Endothelial cell of umbilical vein (primary cell): ENCODE data around the gene ASPSCR1. TPM values are rescaled to one million over a fixed set of nuclear protein-coding genes. Genes with fewer than 3 reads are reported as not detected.

Experiments used
- BruUV-seq: library from RNA; stranded (reverse); fragments of 400-500 nt; replicated peaks from 2 replicates; lab custom pipeline; 2021; lab: Mats Ljungman, UMichigan
- CTCF ChIA-PET: fragments of 300-600, 350-600 bp; sonication (Branson Sonifier 250); formaldehyde crosslinking; loops from one replicate; lab custom pipeline; 2021; ENCODE audit warnings: antibody characterized with exemption, inconsistent platforms; lab: Charles Lee
- POLR2A ChIA-PET: fragments of 300-600, 350-600 bp; sonication (Branson Sonifier 250); formaldehyde crosslinking; loops from one replicate; lab custom pipeline; 2021; ENCODE audit warnings: antibody characterized with exemption, inconsistent platforms; lab: Charles Lee
- DNase-seq: peaks from one replicate; pipeline ENCODE4 v3.0.0-alpha.2; 2011; ENCODE audit warnings: low read depth, low spot score
- FAIRE-seq: peaks from 2 replicates; lab custom pipeline; 2011; peaks lifted over from hg19 to GRCh38; lab: Jason Lieb, UNC
- H2AFZ ChIP-seq: 2 replicates; pipeline ENCODE4 v1.6.0; 2012; ENCODE audit warnings: low read depth, low read length, control low read depth, inconsistent platforms
- H3K27ac ChIP-seq: 2 replicates; pipeline ENCODE4 v1.5.1; 2011; ENCODE audit warnings: low read depth, mild to moderate bottlenecking, control low read depth, low read length, moderate library complexity; ENCODE audit not compliant: insufficient read depth
- H3K27me3 ChIP-seq, 2 experiments: 2 replicates each; pipeline versions ENCODE4 v1.6.0 to v1.6.1; 2011; ENCODE audit warnings: low read length in 2 of 2, mixed read lengths in 1 of 2; ENCODE audit not compliant: control insufficient read depth in 2 of 2, insufficient read depth in 2 of 2
- H3K36me3 ChIP-seq, 2 experiments: 2 replicates in 1 of 2; 3 replicates in 1 of 2; pipeline ENCODE4 v1.5.1; 2011; ENCODE audit warnings: low read length in 2 of 2, mild to moderate bottlenecking in 1 of 2, moderate library complexity in 1 of 2; ENCODE audit not compliant: control insufficient read depth in 2 of 2, insufficient read depth in 2 of 2; ENCODE audit errors: extremely low read depth in 1 of 2
- H3K4me1 ChIP-seq: 3 replicates; pipeline ENCODE4 v1.5.1; 2011; ENCODE audit warnings: mild to moderate bottlenecking, low read length; ENCODE audit not compliant: control insufficient read depth, insufficient read depth; ENCODE audit errors: extremely low read depth
- H3K4me2 ChIP-seq: 2 replicates; pipeline ENCODE4 v1.6.1; 2011; ENCODE audit warnings: low read length, control low read depth, mixed read lengths; ENCODE audit not compliant: insufficient read depth
- H3K4me3 ChIP-seq, 3 experiments: fragments of 200-600 bp in 1 of 3; sonication (generic), shearing (Covaris generic) in 1 of 3; replicated peaks in 1 of 3; 2 replicates each; pipeline ENCODE4 v1.5.1; 2011 to 2016; ENCODE audit warnings: control low read depth in 3 of 3, low read length in 3 of 3, mild to moderate bottlenecking in 2 of 3, inconsistent platforms in 1 of 3, low read depth in 1 of 3, moderate library complexity in 1 of 3; ENCODE audit not compliant: insufficient read depth in 1 of 3
- H3K79me2 ChIP-seq: 2 replicates; pipeline ENCODE4 v1.6.0; 2012; ENCODE audit warnings: low read length, inconsistent platforms; ENCODE audit not compliant: control insufficient read depth, insufficient read depth
- H3K9ac ChIP-seq: replicated peaks from 2 replicates; pipeline ENCODE3; 2011; ENCODE audit warnings: low read length, control low read depth; ENCODE audit not compliant: insufficient read depth; ENCODE audit errors: extremely low read depth
- H3K9me1 ChIP-seq: replicated peaks from 3 replicates; pipeline ENCODE4 v1.6.0; 2011; ENCODE audit warnings: mild to moderate bottlenecking, low read length; ENCODE audit not compliant: control insufficient read depth, insufficient read depth; ENCODE audit errors: extremely low read depth
- H3K9me3 ChIP-seq: replicated peaks from 2 replicates; pipeline ENCODE4 v1.5.1; 2012; ENCODE audit warnings: low read length, inconsistent platforms; ENCODE audit not compliant: control insufficient read depth, insufficient read depth
- H4K20me1 ChIP-seq: replicated peaks from 2 replicates; pipeline ENCODE3; 2011; ENCODE audit warnings: mild to moderate bottlenecking, low read length; ENCODE audit not compliant: control insufficient read depth, insufficient read depth; ENCODE audit errors: extremely low read depth
- CTCF ChIP-seq, 2 donors: IDR thresholded peaks; 1 replicate in 1 of 2; 2 replicates in 1 of 2; pipeline ENCODE4 v1.5.1; 2011; ENCODE audit warnings: low read length in 2 of 2, mild to moderate bottlenecking in 2 of 2, moderate library complexity in 2 of 2, control low read depth in 1 of 2, inconsistent platforms in 1 of 2, low read depth in 1 of 2; ENCODE audit not compliant: insufficient read depth in 1 of 2; ENCODE audit errors: extremely low read depth in 1 of 2
- EZH2 ChIP-seq: IDR thresholded peaks from 2 replicates; pipeline ENCODE4 v1.6.1; 2012; ENCODE audit warnings: borderline replicate concordance, low read depth, mild to moderate bottlenecking, moderate library complexity, low read length, inconsistent platforms; ENCODE audit not compliant: severe bottlenecking
- FOS ChIP-seq: IDR thresholded peaks from 2 replicates; pipeline ENCODE4 v1.6.1; 2011; ENCODE audit warnings: mild to moderate bottlenecking, low read length, moderate library complexity, borderline replicate concordance; ENCODE audit not compliant: insufficient read depth
- GATA2 ChIP-seq: IDR thresholded peaks from 2 replicates; pipeline ENCODE4 v1.7.0; 2011; ENCODE audit warnings: low read depth, mild to moderate bottlenecking, moderate library complexity, mixed read lengths, low read length; ENCODE audit not compliant: insufficient read length, insufficient read depth
- JUN ChIP-seq: IDR thresholded peaks from 2 replicates; pipeline ENCODE4 v1.6.1; 2011; ENCODE audit warnings: borderline replicate concordance, low read depth; ENCODE audit not compliant: insufficient read length, insufficient read depth
- MAX ChIP-seq: IDR thresholded peaks from 2 replicates; pipeline ENCODE4 v1.6.1; 2011; ENCODE audit not compliant: insufficient read depth, insufficient read length
- MYC ChIP-seq: IDR thresholded peaks from one replicate; pipeline ENCODE4 v1.6.1; 2011; ENCODE audit warnings: mild to moderate bottlenecking, low read depth, low read length
- POLR2A ChIP-seq: IDR thresholded peaks from 2 replicates; pipeline ENCODE4 v1.6.1; 2012; ENCODE audit warnings: low read depth, mild to moderate bottlenecking, control low read depth, low read length
- POLR2AphosphoS5 ChIP-seq: IDR thresholded peaks from 2 replicates; pipeline ENCODE4 v1.6.1; 2012; ENCODE audit warnings: low read depth, mild to moderate bottlenecking, control low read depth, low read length, moderate library complexity; ENCODE audit not compliant: insufficient read depth
- dilution Hi-C: fragments of 300-500 bp; cut with MboI; formaldehyde crosslinking; loops from one replicate; pipeline ENCODE4 v1.15.0; 2019; ENCODE audit warnings: low sequenced_read_pairs; ENCODE audit not compliant: extremely low pct_ligation_motif_present
- intact Hi-C: fragments of 100-400 bp; cut with micrococcal nuclease; formaldehyde crosslinking; loops from one replicate; pipeline ENCODE4 v1.10.0; 2022
- polyA plus RNA-seq, 4 experiments: library from polyadenylated mRNA; depleted of rRNA in 3 of 4; stranded (reverse) in 3 of 4; unstranded in 1 of 4; fragments of >200 nt; gene quantifications; 2 replicates each; pipeline versions ENCODE4 v1.2.1 to v1.2.3, GENCODE V29; 2011 to 2012; ENCODE audit warnings: missing spikeins in 1 of 4
- total RNA-seq: library from RNA; stranded (reverse); gene quantifications from 2 replicates; pipeline ENCODE4 v1.2.3, GENCODE V29; 2021

ASPSCR1 gene
- total and polyA plus RNA-seq, 2 donors (not counting 3 experiments of a cell fraction or from before 2014, with no cell fraction given) = 24.8 to 36.5 TPM

- Histone ChIP-seq H3K4me1 (no peaks in the 10 kb centered on the region), H3K27me3 (no peaks in the 10 kb centered on the region), H3K79me2 (no peaks in the 10 kb centered on the region), H4K20me1 (no peaks in the 10 kb centered on the region), H3K4me2 (no peak overlapping the region), H3K9me1 (no peaks in the 10 kb centered on the region), H3K4me3 (no peak overlapping the region), H3K9ac (no peak overlapping the region), H3K27ac (no peak overlapping the region), H3K36me3 (peaks cover 12 to 57% of the 10 kb centered on the region in 2 experiments), H2AFZ (no peak overlapping the region), H3K9me3 (no peaks in the 10 kb centered on the region)
- dilution Hi-C loops (no loop called here), intact Hi-C loops (no loop called here)
- no peak for TF ChIP-seq POLR2AphosphoS5
- TF ChIP-seq MAX = no peak
- DNase-seq = no peak
- POLR2A ChIA-PET = no interaction called here
- CTCF ChIA-PET = no interaction called here
- BruUV-seq = no TSS peak
- FAIRE-seq = no peak
These were observed 81.4 kb downstream of the ASPSCR1 start for GRCh38 chr17:82058855-82059249.

- Histone ChIP-seq H3K9ac (no peak overlapping the region), H3K9me3 (no peaks in the 10 kb centered on the region), H3K27ac (no peak overlapping the region), H4K20me1 (no peaks in the 10 kb centered on the region), H3K36me3 (peaks cover 12 to 52% of the 10 kb centered on the region in 2 experiments), H3K4me3 (no peak overlapping the region), H3K4me2 (no peak overlapping the region), H3K4me1 (peaks cover under 1% of the 10 kb centered on the region), H3K27me3 (no peaks in the 10 kb centered on the region), H3K79me2 (no peaks in the 10 kb centered on the region), H2AFZ (no peak overlapping the region), H3K9me1 (no peaks in the 10 kb centered on the region)
- FAIRE-seq (no peak), DNase-seq (no peak)
- POLR2A ChIA-PET = no interaction called here
- intact Hi-C loops = no loop called here
- CTCF ChIA-PET = no interaction called here
- no TSS peak for BruUV-seq
- TF ChIP-seq POLR2A = no peak
- no peak for TF ChIP-seq CTCF (IDR thresholded peaks at IDR 0.05; ENCODE audit: extremely low read depth in 1 of 2, insufficient read depth in 1 of 2, low read depth in 1 of 2, low read length in 2 of 2)
- no peak for TF ChIP-seq GATA2
- no peak for TF ChIP-seq JUN
- TF ChIP-seq EZH2 = no peak
- no peak for TF ChIP-seq MAX
- no peak for TF ChIP-seq MYC
- TF ChIP-seq FOS = no peak
- TF ChIP-seq POLR2AphosphoS5 = no peak
- dilution Hi-C loops = no loop called here
These were observed 82.0 kb downstream of the ASPSCR1 start for GRCh38 chr17:82059272-82060000.
